PC-9 (cell line): ENCODE results near the gene CD22. TPM values are rescaled to one million over a fixed set of nuclear protein-coding genes. Genes with fewer than 3 reads are reported as not detected.

Experiments
- BruUV-seq: library from RNA; stranded (reverse); fragments of 400-500 nt; replicated peaks from 2 replicates; lab custom pipeline; 2021; lab: Mats Ljungman, UMichigan
- CTCF ChIA-PET: fragments of 300-600 bp; sonication (Branson Sonifier 250); formaldehyde crosslinking; loops from one replicate; lab custom pipeline; 2022; ENCODE audit warnings: antibody characterized with exemption; lab: Charles Lee
- POLR2A ChIA-PET: fragments of 300-600 bp; sonication (Branson Sonifier 250); formaldehyde crosslinking; loops from one replicate; lab custom pipeline; 2022; ENCODE audit warnings: antibody characterized with exemption; ENCODE audit not compliant: unreplicated experiment; lab: Charles Lee
- DNase-seq, 2 experiments: peaks; one replicate each; pipeline versions ENCODE4 v3.0.0 to v3.0.0-alpha.2; 2015 to 2022; ENCODE audit warnings: mixed read lengths in 1 of 2
- H2AFZ ChIP-seq: fragments of 200-600 bp; sonication (generic); 2 replicates; pipeline ENCODE4 v1.8.1; 2017; ENCODE audit warnings: antibody characterized with exemption
- H3F3A ChIP-seq: fragments of 200-600 bp; sonication (generic); 2 replicates; pipeline ENCODE4 v1.8.1; 2017; ENCODE audit warnings: antibody characterized with exemption, mild to moderate bottlenecking, low read depth; ENCODE audit not compliant: insufficient read depth
- H3K27ac ChIP-seq: fragments of 200-600 bp; sonication (generic); 2 replicates; pipeline ENCODE4 v1.6.1; 2016; ENCODE audit warnings: mixed run types
- H3K27me3 ChIP-seq: fragments of 200-600 bp; sonication (generic); 2 replicates; pipeline ENCODE4 v1.6.1; 2016; ENCODE audit warnings: low read depth, mixed run types; ENCODE audit not compliant: insufficient read depth
- H3K36me3 ChIP-seq: fragments of 200-600 bp; sonication (generic); 2 replicates; pipeline ENCODE4 v1.6.1; 2016; ENCODE audit warnings: low read depth, mixed run types
- H3K4me1 ChIP-seq: fragments of 200-600 bp; sonication (generic); replicated peaks from 2 replicates; pipeline ENCODE4 v1.6.1; 2016; ENCODE audit warnings: mixed run types; ENCODE audit not compliant: insufficient read depth
- H3K4me2 ChIP-seq: fragments of 200-600 bp; sonication (generic); 2 replicates; pipeline ENCODE4 v1.6.1; 2017; ENCODE audit warnings: mixed run types
- H3K4me3 ChIP-seq: fragments of 200-600 bp; sonication (generic); 2 replicates; pipeline ENCODE4 v1.6.1; 2016; ENCODE audit warnings: mixed run types
- H3K79me2 ChIP-seq: fragments of 200-600 bp; sonication (generic); 2 replicates; pipeline ENCODE4 v1.6.1; 2017; ENCODE audit warnings: low read depth, mixed run types
- H3K9me2 ChIP-seq: fragments of 200-600 bp; sonication (generic); 2 replicates; pipeline ENCODE4 v1.8.1; 2017; ENCODE audit warnings: mild to moderate bottlenecking; ENCODE audit not compliant: insufficient read depth
- H3K9me3 ChIP-seq: fragments of 200-600 bp; sonication (generic); 2 replicates; pipeline ENCODE4 v1.8.1; 2016; ENCODE audit warnings: low read depth; ENCODE audit not compliant: insufficient read depth
- H4K20me1 ChIP-seq: fragments of 200-600 bp; sonication (generic); 2 replicates; pipeline ENCODE4 v1.8.1; 2017; ENCODE audit not compliant: insufficient read depth
- EZH2 ChIP-seq: fragments of 200-600 bp; sonication (generic); IDR thresholded peaks from 2 replicates; pipeline ENCODE4 v1.8.0; 2017; ENCODE audit warnings: antibody characterized with exemption, low read depth
- intact Hi-C: fragments of 100-400 bp; cut with micrococcal nuclease; formaldehyde crosslinking; loops from one replicate; pipeline ENCODE4 v1.10.0; 2022; ENCODE audit not compliant: unreplicated experiment
- total RNA-seq: library from RNA; stranded (reverse); gene quantifications from 2 replicates; pipeline ENCODE4 v1.2.3, GENCODE V29; 2021
- TF ChIP-seq, protein P1 (sequence below): fragments of 200-600 bp; sonication (generic); conservative IDR thresholded peaks from 2 replicates; pipeline ENCODE4 v1.6.1; 2017; ENCODE audit warnings: mixed run types, antibody characterized with exemption, mild to moderate bottlenecking, moderate library complexity

Gene CD22
- total RNA-seq, 1 experiment from 2014 or later: 29.8 TPM

DNA sequence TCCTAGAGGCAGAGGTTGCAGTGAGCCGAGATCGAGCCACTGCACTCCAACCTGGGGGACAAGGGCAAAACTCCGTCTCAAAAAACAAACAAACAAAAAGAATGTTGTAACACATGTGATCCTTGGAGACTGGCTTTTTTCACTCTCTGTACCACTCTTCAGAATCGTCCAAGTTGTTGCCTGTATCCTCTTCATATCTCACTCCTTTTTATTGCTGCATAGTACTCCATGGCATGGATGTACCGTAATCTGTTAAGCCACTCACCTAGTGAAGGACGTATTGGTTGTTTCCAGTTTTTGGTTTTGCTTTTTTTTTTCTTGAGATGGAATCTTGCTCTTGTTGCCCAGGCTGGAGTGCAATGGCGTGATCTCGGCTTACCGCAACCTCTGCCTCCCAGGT, 7.0 kb upstream of the CD22 start:
- Histone ChIP-seq H3K9me2 (no peaks in the 10 kb centered on the region), H4K20me1 (no peaks in the 10 kb centered on the region), H3K4me2 (no peak overlapping the region), H3F3A (peaks cover 27% of the 10 kb centered on the region), H3K9me3 (no peaks in the 10 kb centered on the region), H3K36me3 (0 out of 2 replicates have a peak, but pooled peaks cover 21% of the 10 kb centered on the region), H3K79me2 (peaks cover 20% of the 10 kb centered on the region), H3K27me3 (no peaks in the 10 kb centered on the region), H3K4me3 (no peak overlapping the region), H3K27ac (no peak overlapping the region), H2AFZ (no peak overlapping the region), H3K4me1 (peaks cover 40% of the 10 kb centered on the region)
- ChIA-PET CTCF (no interaction called here), POLR2A (no interaction called here)
- no peak for DNase-seq
- BruUV-seq: no TSS peak
- no peak for TF ChIP-seq EZH2
- TF ChIP-seq, protein P1, sequence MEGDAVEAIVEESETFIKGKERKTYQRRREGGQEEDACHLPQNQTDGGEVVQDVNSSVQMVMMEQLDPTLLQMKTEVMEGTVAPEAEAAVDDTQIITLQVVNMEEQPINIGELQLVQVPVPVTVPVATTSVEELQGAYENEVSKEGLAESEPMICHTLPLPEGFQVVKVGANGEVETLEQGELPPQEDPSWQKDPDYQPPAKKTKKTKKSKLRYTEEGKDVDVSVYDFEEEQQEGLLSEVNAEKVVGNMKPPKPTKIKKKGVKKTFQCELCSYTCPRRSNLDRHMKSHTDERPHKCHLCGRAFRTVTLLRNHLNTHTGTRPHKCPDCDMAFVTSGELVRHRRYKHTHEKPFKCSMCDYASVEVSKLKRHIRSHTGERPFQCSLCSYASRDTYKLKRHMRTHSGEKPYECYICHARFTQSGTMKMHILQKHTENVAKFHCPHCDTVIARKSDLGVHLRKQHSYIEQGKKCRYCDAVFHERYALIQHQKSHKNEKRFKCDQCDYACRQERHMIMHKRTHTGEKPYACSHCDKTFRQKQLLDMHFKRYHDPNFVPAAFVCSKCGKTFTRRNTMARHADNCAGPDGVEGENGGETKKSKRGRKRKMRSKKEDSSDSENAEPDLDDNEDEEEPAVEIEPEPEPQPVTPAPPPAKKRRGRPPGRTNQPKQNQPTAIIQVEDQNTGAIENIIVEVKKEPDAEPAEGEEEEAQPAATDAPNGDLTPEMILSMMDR: no peak
- intact Hi-C loops: no loop called here

DNA sequence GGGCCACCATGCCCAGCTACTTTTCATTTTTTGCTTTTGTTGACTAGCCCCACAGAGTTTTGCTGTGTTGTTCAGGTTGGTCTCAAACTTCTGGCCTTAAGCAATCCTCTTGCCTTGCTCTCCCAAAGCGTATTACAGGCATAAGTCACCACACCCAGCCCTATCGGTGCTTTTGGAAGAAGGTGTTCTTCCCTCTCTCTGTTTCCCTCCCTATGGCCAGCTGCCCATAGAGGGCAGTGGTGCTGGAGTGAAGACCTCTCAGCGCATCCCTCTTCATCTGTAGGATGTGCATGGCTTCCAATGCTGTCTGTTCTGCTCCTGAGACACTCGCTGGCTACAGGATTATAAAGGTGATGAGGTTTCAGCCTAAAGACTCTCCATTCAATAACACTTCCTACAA, 1.3 kb upstream of the CD22 start:
- no peak for TF ChIP-seq EZH2
- TF ChIP-seq, protein P1: no peak; the same call in 1 of the 2 replicates
- H3F3A ChIP-seq: 0 out of 2 replicates have a peak, but pooled peaks cover 3% of the 10 kb centered on the region
- peaks cover 10% of the 10 kb centered on the region for H3K79me2 ChIP-seq
- no peaks in the 10 kb centered on the region for H3K9me3 ChIP-seq
- intact Hi-C loops: no loop called here
- no peaks in the 10 kb centered on the region for H3K9me2 ChIP-seq
- POLR2A ChIA-PET: no interaction called here
- H3K4me2 ChIP-seq: no peak overlapping the region
- H3K4me3 ChIP-seq: no peak overlapping the region
- H3K36me3 ChIP-seq: peaks cover 35% of the 10 kb centered on the region
- CTCF ChIA-PET: interaction anchor here (0.7 kb wide), 1 partner anchor 286 kb away, joined by 5 read pairs; no protein-coding TSS in a partner anchor
- peaks cover 10% of the 10 kb centered on the region; the same call in 1 of the 2 replicates for H3K4me1 ChIP-seq
- H4K20me1 ChIP-seq: peaks cover 4% of the 10 kb centered on the region; the same call in 1 of the 2 replicates
- DNase-seq: no peak
- no peaks in the 10 kb centered on the region for H3K27me3 ChIP-seq
- H2AFZ ChIP-seq: no peak overlapping the region
- no TSS peak for BruUV-seq
- H3K27ac ChIP-seq: no peak overlapping the region

DNA sequence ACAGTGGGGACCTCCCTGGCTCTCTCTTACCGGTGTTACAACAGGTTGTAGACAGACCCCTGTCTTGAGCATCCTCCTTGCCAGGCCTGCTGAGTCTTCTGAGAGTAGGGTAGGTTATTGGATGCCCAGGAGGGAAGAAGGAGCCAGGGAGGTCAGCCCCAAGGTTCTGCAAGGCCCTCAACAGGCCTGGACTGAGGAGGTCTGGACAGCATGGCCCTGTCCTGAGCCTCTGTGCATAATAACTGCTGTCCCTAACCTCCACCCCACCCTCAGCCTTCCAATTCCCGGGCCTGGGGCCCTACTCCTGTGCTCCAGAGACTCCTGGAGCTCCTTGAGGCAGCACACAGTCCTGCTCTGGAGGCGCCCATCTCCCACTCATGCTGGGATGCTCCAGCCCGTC, 336 bp downstream of the CD22 start:
- Histone ChIP-seq H3K9me2 (no peaks in the 10 kb centered on the region), H2AFZ (no peak overlapping the region), H3F3A (0 out of 2 replicates have a peak, but pooled peaks cover 2% of the 10 kb centered on the region), H3K9me3 (no peaks in the 10 kb centered on the region), H3K4me1 (peaks cover 3% of the 10 kb centered on the region; the same call in 1 of the 2 replicates), H3K4me3 (no peak overlapping the region), H4K20me1 (peaks cover 6% of the 10 kb centered on the region; the same call in 1 of the 2 replicates), H3K79me2 (0 out of 2 replicates have a peak, but pooled peaks cover 10% of the 10 kb centered on the region), H3K27ac (no peak overlapping the region), H3K36me3 (peaks cover 44% of the 10 kb centered on the region), H3K4me2 (no peak overlapping the region), H3K27me3 (no peaks in the 10 kb centered on the region)
- CTCF ChIA-PET: no interaction called here
- POLR2A ChIA-PET: no interaction called here
- no peak for TF ChIP-seq EZH2
- TF ChIP-seq, protein P1: no peak
- intact Hi-C loops: no loop called here
- BruUV-seq: no TSS peak
- no peak for DNase-seq
